Neural progenitor cell (in vitro differentiated cells): Measurements from ENCODE around the gene NKX6-1.

Experiments
- EZH2 ChIP-seq: fragments of 200-600 bp; sonication (generic); IDR thresholded peaks from 2 replicates; pipeline ENCODE4 v1.6.1; 2017; ENCODE audit warnings: antibody characterized with exemption, mild to moderate bottlenecking, moderate library complexity
- EZH2phosphoT487 ChIP-seq: fragments of 200-600 bp; sonication (generic); IDR thresholded peaks from 2 replicates; pipeline ENCODE4 v1.6.1; 2017; ENCODE audit warnings: antibody characterized with exemption
- TF ChIP-seq, protein P1 (sequence below): fragments of 200-600 bp; sonication (generic); IDR thresholded peaks from 2 replicates; pipeline ENCODE4 v1.5.1; 2017; ENCODE audit warnings: antibody characterized with exemption, mild to moderate bottlenecking

DNA sequence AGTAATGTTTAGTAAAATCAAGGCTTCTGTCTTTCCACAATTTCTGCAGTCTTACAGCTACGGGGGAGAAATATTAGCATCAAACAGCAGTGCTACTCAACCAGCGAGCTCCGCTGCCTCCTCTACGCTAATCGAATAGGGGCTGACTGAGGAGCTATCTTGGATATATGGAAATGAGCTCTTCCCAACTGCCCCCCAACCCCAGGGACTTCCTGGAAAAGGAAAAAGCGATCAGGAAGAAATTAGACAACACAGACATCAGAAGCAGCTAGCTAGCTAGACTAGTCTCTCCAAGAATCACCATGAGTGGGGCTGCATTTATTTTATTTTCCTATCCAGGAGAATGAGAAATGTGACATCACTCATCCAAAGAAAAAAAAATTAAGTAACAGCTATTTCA is 7.6 kb downstream of the NKX6-1 start:
- TF ChIP-seq, protein P1, sequence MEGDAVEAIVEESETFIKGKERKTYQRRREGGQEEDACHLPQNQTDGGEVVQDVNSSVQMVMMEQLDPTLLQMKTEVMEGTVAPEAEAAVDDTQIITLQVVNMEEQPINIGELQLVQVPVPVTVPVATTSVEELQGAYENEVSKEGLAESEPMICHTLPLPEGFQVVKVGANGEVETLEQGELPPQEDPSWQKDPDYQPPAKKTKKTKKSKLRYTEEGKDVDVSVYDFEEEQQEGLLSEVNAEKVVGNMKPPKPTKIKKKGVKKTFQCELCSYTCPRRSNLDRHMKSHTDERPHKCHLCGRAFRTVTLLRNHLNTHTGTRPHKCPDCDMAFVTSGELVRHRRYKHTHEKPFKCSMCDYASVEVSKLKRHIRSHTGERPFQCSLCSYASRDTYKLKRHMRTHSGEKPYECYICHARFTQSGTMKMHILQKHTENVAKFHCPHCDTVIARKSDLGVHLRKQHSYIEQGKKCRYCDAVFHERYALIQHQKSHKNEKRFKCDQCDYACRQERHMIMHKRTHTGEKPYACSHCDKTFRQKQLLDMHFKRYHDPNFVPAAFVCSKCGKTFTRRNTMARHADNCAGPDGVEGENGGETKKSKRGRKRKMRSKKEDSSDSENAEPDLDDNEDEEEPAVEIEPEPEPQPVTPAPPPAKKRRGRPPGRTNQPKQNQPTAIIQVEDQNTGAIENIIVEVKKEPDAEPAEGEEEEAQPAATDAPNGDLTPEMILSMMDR, result no peak
- TF ChIP-seq EZH2, result peak; percentile 2
- TF ChIP-seq EZH2phosphoT487, result peak; percentile 23
